HEK293 (cell line): Measurements from ENCODE around the gene LATS1.

Source experiments
- GLI2 ChIP-seq: fragments of 450-650 bp; formaldehyde crosslinking; IDR thresholded peaks from 2 replicates; pipeline ENCODE4; 2017; ENCODE audit warnings: missing biosample characterization, missing genetic modification characterization, low read depth, borderline replicate concordance
- HOXC10 ChIP-seq: sonication (generic); formaldehyde crosslinking; IDR thresholded peaks from 2 replicates; pipeline ENCODE4 v1.8.1; 2023; ENCODE audit warnings: mild to moderate bottlenecking, missing genetic modification reagents
- OSR2 ChIP-seq: fragments of 450-650 bp; formaldehyde crosslinking; IDR thresholded peaks from 2 replicates; pipeline ENCODE4 v1.5.1; 2016; ENCODE audit warnings: missing biosample characterization, missing genetic modification characterization
- PRDM4 ChIP-seq: fragments of 450-650 bp; formaldehyde crosslinking; IDR thresholded peaks from 2 replicates; pipeline ENCODE4 v1.5.1; 2017; ENCODE audit warnings: missing biosample characterization, missing genetic modification characterization
- RBAK ChIP-seq: fragments of 450-650 bp; formaldehyde crosslinking; IDR thresholded peaks from 2 replicates; pipeline ENCODE4 v1.5.1; 2016; ENCODE audit warnings: missing biosample characterization, missing genetic modification characterization
- REST ChIP-seq: fragments of 450-650 bp; formaldehyde crosslinking; IDR thresholded peaks from 2 replicates; pipeline ENCODE4 v1.5.1; 2016; ENCODE audit warnings: missing biosample characterization, missing genetic modification characterization
- TSHZ1 ChIP-seq: fragments of 450-650 bp; formaldehyde crosslinking; IDR thresholded peaks from 2 replicates; pipeline ENCODE4 v1.5.1; 2016; ENCODE audit warnings: missing biosample characterization, missing genetic modification characterization, borderline replicate concordance
- ZBTB1 ChIP-seq: fragments of 450-650 bp; formaldehyde crosslinking; IDR thresholded peaks from 2 replicates; pipeline ENCODE4 v1.5.1; 2016; ENCODE audit warnings: missing biosample characterization, missing genetic modification characterization
- ZEB2 ChIP-seq: fragments of 450-650 bp; formaldehyde crosslinking; IDR thresholded peaks from 2 replicates; pipeline ENCODE4 v1.5.1; 2016; ENCODE audit warnings: missing biosample characterization, missing genetic modification characterization
- ZFHX2 ChIP-seq: fragments of 450-650 bp; formaldehyde crosslinking; conservative IDR thresholded peaks from 2 replicates; pipeline ENCODE4 v1.5.1; 2016; ENCODE audit warnings: missing biosample characterization, missing genetic modification characterization
- ZFP41 ChIP-seq: fragments of 450-650 bp; formaldehyde crosslinking; IDR thresholded peaks from 2 replicates; pipeline ENCODE4 v1.5.1; 2016; ENCODE audit warnings: missing biosample characterization, missing genetic modification characterization, borderline replicate concordance
- ZNF146 ChIP-seq: fragments of 450-650 bp; formaldehyde crosslinking; IDR thresholded peaks from 2 replicates; pipeline ENCODE4 v1.5.1; 2016; ENCODE audit warnings: missing biosample characterization, missing genetic modification characterization
- ZNF16 ChIP-seq: fragments of 450-650 bp; formaldehyde crosslinking; IDR thresholded peaks from 2 replicates; pipeline ENCODE4 v1.5.1; 2016; ENCODE audit warnings: low read depth, missing biosample characterization, missing genetic modification characterization
- ZNF292 ChIP-seq: fragments of 450-650 bp; formaldehyde crosslinking; IDR thresholded peaks from 2 replicates; pipeline ENCODE4 v1.5.1; 2016; ENCODE audit warnings: low read depth, missing biosample characterization, missing genetic modification characterization, borderline replicate concordance
- ZNF350 ChIP-seq: fragments of 450-650 bp; formaldehyde crosslinking; IDR thresholded peaks from 2 replicates; pipeline ENCODE4 v1.5.0; 2017; ENCODE audit warnings: missing biosample characterization, mild to moderate bottlenecking, missing genetic modification characterization
- ZNF521 ChIP-seq: fragments of 450-650 bp; formaldehyde crosslinking; IDR thresholded peaks from 2 replicates; pipeline ENCODE4 v1.5.1; 2017; ENCODE audit warnings: missing biosample characterization, mild to moderate bottlenecking, missing genetic modification characterization
- ZNF560 ChIP-seq: fragments of 450-650 bp; formaldehyde crosslinking; IDR thresholded peaks from 2 replicates; pipeline ENCODE4 v1.5.1; 2017; ENCODE audit warnings: missing biosample characterization, missing genetic modification characterization, borderline replicate concordance
- ZNF624 ChIP-seq: fragments of 450-650 bp; formaldehyde crosslinking; IDR thresholded peaks from 2 replicates; pipeline ENCODE4 v1.5.1; 2017; ENCODE audit warnings: missing biosample characterization, missing genetic modification characterization
- ZNF660 ChIP-seq: fragments of 450-650 bp; IDR thresholded peaks from 2 replicates; pipeline ENCODE4 v1.5.1; 2018; ENCODE audit warnings: missing biosample characterization, mild to moderate bottlenecking, missing genetic modification characterization
- ZNF747 ChIP-seq: fragments of 450-650 bp; formaldehyde crosslinking; IDR thresholded peaks from 2 replicates; pipeline ENCODE4 v1.5.1; 2016; ENCODE audit warnings: missing biosample characterization, missing genetic modification characterization
- ZNF768 ChIP-seq: fragments of 450-650 bp; formaldehyde crosslinking; IDR thresholded peaks from 2 replicates; pipeline ENCODE4 v1.5.1; 2018; ENCODE audit warnings: missing biosample characterization, mild to moderate bottlenecking, missing genetic modification characterization
- TF ChIP-seq, protein P1 (sequence below): fragments of 450-650 bp; formaldehyde crosslinking; IDR thresholded peaks from 2 replicates; pipeline ENCODE4 v1.5.1; 2017; ENCODE audit warnings: missing biosample characterization, missing genetic modification characterization
- TF ChIP-seq, protein P2 (sequence below): fragments of 450-650 bp; formaldehyde crosslinking; IDR thresholded peaks from 2 replicates; pipeline ENCODE4 v1.5.1; 2016; ENCODE audit warnings: missing biosample characterization, missing genetic modification characterization

The LATS1 gene

DNA sequence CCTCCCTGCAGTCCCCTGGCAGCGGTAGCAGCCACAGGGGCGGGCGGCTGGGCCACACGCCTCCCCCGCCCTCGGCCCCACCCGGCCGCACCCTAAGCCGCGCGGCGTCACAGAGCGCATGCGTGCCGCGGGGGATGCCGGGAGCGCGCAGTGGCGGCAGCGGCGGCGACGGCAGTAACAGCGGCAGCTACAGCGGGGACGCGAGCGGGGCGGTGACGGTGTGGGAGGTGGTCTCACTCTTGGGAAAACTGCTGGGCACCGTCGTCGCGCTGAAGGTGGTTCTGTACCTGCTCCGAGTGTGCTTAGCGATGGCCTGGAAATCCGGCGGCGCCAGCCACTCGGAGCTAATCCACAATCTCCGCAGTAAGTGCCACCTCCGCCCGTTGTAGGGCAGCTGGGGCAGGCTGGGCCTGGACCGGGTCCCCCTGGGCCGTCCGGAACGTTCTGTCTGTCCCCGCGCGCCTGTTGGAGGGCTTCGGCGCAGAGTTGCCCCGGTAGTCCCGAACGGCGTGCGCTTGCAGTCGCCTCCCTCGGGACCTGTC lies 31.8 kb upstream of the LATS1 start, which contains the start of gene PCMT1 (continued):
- TF ChIP-seq ZNF16 (tag by site-specific recombination) = no peak
- TF ChIP-seq TSHZ1 = no peak
- TF ChIP-seq OSR2 (tag by site-specific recombination) = peak; percentile 93
- no peak for TF ChIP-seq ZNF146 (tag by site-specific recombination)
- no peak for TF ChIP-seq RBAK (tag by site-specific recombination)
- TF ChIP-seq ZNF747 (tag by site-specific recombination) = no peak
- no peak; the same call in 1 of the 2 replicates for TF ChIP-seq ZFHX2 (tag by site-specific recombination)
- no peak for TF ChIP-seq ZEB2 (tag by site-specific recombination)
- TF ChIP-seq ZNF768 = peak; percentile 14; the same call in 1 of the 2 replicates
- no peak for TF ChIP-seq ZFP41 (tag by site-specific recombination)
- no peak for TF ChIP-seq GLI2 (tag by site-specific recombination)
- no peak for TF ChIP-seq ZNF624
- TF ChIP-seq ZNF350 (tag by site-specific recombination) = no peak
- TF ChIP-seq REST = no peak
- no peak for TF ChIP-seq ZNF292 (tag by site-specific recombination)
- TF ChIP-seq ZBTB1 (tag by site-specific recombination) = no peak
- TF ChIP-seq, protein P1, sequence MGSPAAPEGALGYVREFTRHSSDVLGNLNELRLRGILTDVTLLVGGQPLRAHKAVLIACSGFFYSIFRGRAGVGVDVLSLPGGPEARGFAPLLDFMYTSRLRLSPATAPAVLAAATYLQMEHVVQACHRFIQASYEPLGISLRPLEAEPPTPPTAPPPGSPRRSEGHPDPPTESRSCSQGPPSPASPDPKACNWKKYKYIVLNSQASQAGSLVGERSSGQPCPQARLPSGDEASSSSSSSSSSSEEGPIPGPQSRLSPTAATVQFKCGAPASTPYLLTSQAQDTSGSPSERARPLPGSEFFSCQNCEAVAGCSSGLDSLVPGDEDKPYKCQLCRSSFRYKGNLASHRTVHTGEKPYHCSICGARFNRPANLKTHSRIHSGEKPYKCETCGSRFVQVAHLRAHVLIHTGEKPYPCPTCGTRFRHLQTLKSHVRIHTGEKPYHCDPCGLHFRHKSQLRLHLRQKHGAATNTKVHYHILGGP (tag by site-specific recombination) = no peak
- peak; percentile 69; the same call in 1 of the 2 replicates for TF ChIP-seq ZNF660 (tag by site-specific recombination)
- TF ChIP-seq ZNF560 = no peak
- TF ChIP-seq PRDM4 (tag by site-specific recombination) = 0 out of 2 replicates have a peak, but pooled peaks have one; percentile 7
- TF ChIP-seq, protein P2, sequence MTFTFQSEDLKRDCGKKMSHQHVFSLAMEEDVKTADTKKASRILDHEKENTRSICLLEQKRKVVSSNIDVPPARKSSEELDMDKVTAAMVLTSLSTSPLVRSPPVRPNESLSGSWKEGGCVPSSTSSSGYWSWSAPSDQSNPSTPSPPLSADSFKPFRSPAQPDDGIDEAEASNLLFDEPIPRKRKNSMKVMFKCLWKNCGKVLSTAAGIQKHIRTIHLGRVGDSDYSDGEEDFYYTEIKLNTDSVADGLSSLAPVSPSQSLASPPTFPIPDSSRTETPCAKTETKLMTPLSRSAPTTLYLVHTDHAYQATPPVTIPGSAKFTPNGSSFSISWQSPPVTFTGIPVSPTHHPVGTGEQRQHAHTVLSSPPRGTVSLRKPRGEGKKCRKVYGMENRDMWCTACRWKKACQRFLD (tag by site-specific recombination) = no peak
- no peak for TF ChIP-seq HOXC10 (CRISPR knock-in tag)
- no peak for TF ChIP-seq ZNF521 (tag by site-specific recombination)
